ENCODE results near the gene FAM13A.

The FAM13A gene

GRCh38 chr4:89029591-89029990 lies 27.4 kb downstream of the FAM13A start:
- Histone ChIP-seq H3F3A (ENCODE audit: insufficient read depth, low read length) (no peaks in the 10 kb centered on the region), H3K27ac (ENCODE audit: low read length) (no peak overlapping the region), H3K9ac (ENCODE audit: low read length) (no peak overlapping the region), H2AFZ (ENCODE audit: low read length) (no peak overlapping the region), H3K79me2 (ENCODE audit: low read length) (no peaks in the 10 kb centered on the region), H3K27me3 (replicated peaks; ENCODE audit: insufficient read depth, low read length) (no peaks in the 10 kb centered on the region), H3K9me3 (replicated peaks; ENCODE audit: insufficient read depth, low read length) (no peaks in the 10 kb centered on the region), H3K4me1 (ENCODE audit: low read length) (no peaks in the 10 kb centered on the region), H3K36me3 (replicated peaks; ENCODE audit: insufficient read depth, low read length) (no peaks in the 10 kb centered on the region), H3K4me3 (ENCODE audit: low read length) (no peak overlapping the region), H3K4me2 (ENCODE audit: low read depth, low read length) (no peak overlapping the region), H4K20me1 (ENCODE audit: insufficient read depth, low read length) (no peaks in the 10 kb centered on the region), H3K9me2 (replicated peaks; ENCODE audit: insufficient read depth, low read length) (no peaks in the 10 kb centered on the region)
- no peak for TF ChIP-seq CTCF (IDR thresholded peaks at IDR 0.05; ENCODE audit: low read length)
- TF ChIP-seq EZH2phosphoT487 (IDR thresholded peaks at IDR 0.05; ENCODE audit: low read length), result no peak
- no peak for TF ChIP-seq EZH2 (optimal IDR thresholded peaks at IDR 0.05; ENCODE audit: low read depth, low read length)
- DNase-seq, result no peak

- Histone ChIP-seq H2AFZ (ENCODE audit: low read length) (no peak overlapping the region), H4K20me1 (ENCODE audit: insufficient read depth, low read length) (no peaks in the 10 kb centered on the region), H3K27me3 (replicated peaks; ENCODE audit: insufficient read depth, low read length) (no peaks in the 10 kb centered on the region), H3F3A (ENCODE audit: insufficient read depth, low read length) (no peaks in the 10 kb centered on the region), H3K4me3 (ENCODE audit: low read length) (no peak overlapping the region), H3K9me3 (replicated peaks; ENCODE audit: insufficient read depth, low read length) (no peaks in the 10 kb centered on the region), H3K27ac (ENCODE audit: low read length) (no peak overlapping the region), H3K9ac (ENCODE audit: low read length) (no peak overlapping the region), H3K79me2 (ENCODE audit: low read length) (no peaks in the 10 kb centered on the region), H3K4me2 (ENCODE audit: low read depth, low read length) (no peak overlapping the region), H3K4me1 (ENCODE audit: low read length) (no peaks in the 10 kb centered on the region), H3K9me2 (replicated peaks; ENCODE audit: insufficient read depth, low read length) (no peaks in the 10 kb centered on the region), H3K36me3 (replicated peaks; ENCODE audit: insufficient read depth, low read length) (no peaks in the 10 kb centered on the region)
- TF ChIP-seq EZH2 (optimal IDR thresholded peaks at IDR 0.05; ENCODE audit: low read depth, low read length) (no peak), EZH2phosphoT487 (IDR thresholded peaks at IDR 0.05; ENCODE audit: low read length) (no peak), CTCF (IDR thresholded peaks at IDR 0.05; ENCODE audit: low read length) (no peak)
- no peak for DNase-seq
Measured at GRCh38 chr4:89026542-89026941, 30.4 kb downstream of the FAM13A start.

GRCh38 chr4:89024051-89024675 lies 32.8 kb downstream of the FAM13A start:
- Histone ChIP-seq H3K27me3 (replicated peaks; ENCODE audit: insufficient read depth, low read length) (no peaks in the 10 kb centered on the region), H4K20me1 (ENCODE audit: insufficient read depth, low read length) (no peaks in the 10 kb centered on the region), H2AFZ (ENCODE audit: low read length) (no peak overlapping the region), H3K4me3 (ENCODE audit: low read length) (no peak overlapping the region), H3F3A (ENCODE audit: insufficient read depth, low read length) (no peaks in the 10 kb centered on the region), H3K9ac (ENCODE audit: low read length) (no peak overlapping the region), H3K9me3 (replicated peaks; ENCODE audit: insufficient read depth, low read length) (no peaks in the 10 kb centered on the region), H3K27ac (ENCODE audit: low read length) (no peak overlapping the region), H3K9me2 (replicated peaks; ENCODE audit: insufficient read depth, low read length) (no peaks in the 10 kb centered on the region), H3K36me3 (replicated peaks; ENCODE audit: insufficient read depth, low read length) (no peaks in the 10 kb centered on the region), H3K4me1 (ENCODE audit: low read length) (no peaks in the 10 kb centered on the region), H3K4me2 (ENCODE audit: low read depth, low read length) (no peak overlapping the region), H3K79me2 (ENCODE audit: low read length) (no peaks in the 10 kb centered on the region)
- DNase-seq, result peak; percentile 78
- TF ChIP-seq CTCF (IDR thresholded peaks at IDR 0.05; ENCODE audit: low read length) (peak; percentile 79), EZH2 (optimal IDR thresholded peaks at IDR 0.05; ENCODE audit: low read depth, low read length) (no peak)

All from MM.1S (cell line).